Measurements from ENCODE around the gene PACSIN2.

DNA sequence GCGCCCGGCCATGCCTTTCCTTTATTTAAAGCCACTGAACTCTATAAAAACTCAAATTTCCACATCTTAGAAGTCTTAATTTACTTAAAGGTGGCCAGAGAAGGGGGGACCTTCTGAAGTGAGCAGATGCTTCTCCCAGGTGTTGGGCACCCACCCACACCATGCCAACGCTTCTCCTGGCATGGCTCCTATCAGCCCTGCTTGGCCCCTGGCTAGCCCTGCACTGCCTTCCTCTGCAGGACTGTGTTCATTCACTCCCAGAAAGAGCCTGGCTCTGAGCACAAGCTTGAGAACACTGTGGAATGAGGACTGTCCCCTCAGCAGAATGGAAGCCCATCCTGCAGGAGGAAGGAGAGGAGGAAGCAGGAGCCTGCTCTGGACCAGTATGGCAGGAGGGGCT, 123.3 kb downstream of the PACSIN2 start:
- TF ChIP-seq ZBED1 (IDR thresholded peaks at IDR 0.05; ENCODE audit: borderline replicate concordance) (no peak), RAD21 (IDR thresholded peaks at IDR 0.05; ENCODE audit: insufficient read depth, low read depth, low read length) (no peak)

Measured in GM12878 (cell line).